G401.6 (cell line): Measurements from ENCODE around the gene MYOZ2.
"Not testable (repeated sequence)": the region's sequence is repeated elsewhere in the genome, so short reads cannot be mapped to it uniquely, and the experiment has no call there.

Experiments used
- FAIRE-seq: peaks from 2 replicates; lab custom pipeline; 2012; peaks lifted over from hg19 to GRCh38; lab: Jason Lieb, UNC

Gene MYOZ2

GRCh38 chr4:119128148-119128547 is 7.5 kb upstream of the MYOZ2 start:
- FAIRE-seq, result no peak

GRCh38 chr4:119130365-119131065 is 5.1 kb upstream of the MYOZ2 start:
- no peak for FAIRE-seq

GRCh38 chr4:119131164-119131563 is 4.5 kb upstream of the MYOZ2 start:
- FAIRE-seq, result no peak

- FAIRE-seq, result no peak
Measured at GRCh38 chr4:119132306-119132705, 3.3 kb upstream of the MYOZ2 start.

GRCh38 chr4:119136546-119136945 is 914 bp downstream of the MYOZ2 start:
- no peak for FAIRE-seq

GRCh38 chr4:119138046-119138445 is 2.4 kb downstream of the MYOZ2 start:
- FAIRE-seq, result no peak

- no peak for FAIRE-seq
Measured at GRCh38 chr4:119139311-119139710, 3.7 kb downstream of the MYOZ2 start.

- no peak for FAIRE-seq
Measured at GRCh38 chr4:119139822-119140252, 4.2 kb downstream of the MYOZ2 start.

- FAIRE-seq, result not testable (repeated sequence)
Measured at GRCh38 chr4:119141283-119141682, 5.7 kb downstream of the MYOZ2 start.

GRCh38 chr4:119142833-119143232 is 7.2 kb downstream of the MYOZ2 start:
- FAIRE-seq, result no peak

GRCh38 chr4:119143341-119143740 is 7.7 kb downstream of the MYOZ2 start:
- FAIRE-seq, result not testable (repeated sequence)

GRCh38 chr4:119149110-119149509 is 13.5 kb downstream of the MYOZ2 start:
- no peak for FAIRE-seq

- no peak for FAIRE-seq
Measured at GRCh38 chr4:119151161-119151560, 15.5 kb downstream of the MYOZ2 start.

- no peak for FAIRE-seq
Measured at GRCh38 chr4:119152741-119153140, 17.1 kb downstream of the MYOZ2 start.

- FAIRE-seq, result no peak
Measured at GRCh38 chr4:119162174-119162573, 26.5 kb downstream of the MYOZ2 start.

GRCh38 chr4:119165767-119166166 is 30.1 kb downstream of the MYOZ2 start:
- FAIRE-seq, result no peak

GRCh38 chr4:119170195-119170594 is 34.6 kb downstream of the MYOZ2 start:
- no peak for FAIRE-seq

- no peak for FAIRE-seq
Measured at GRCh38 chr4:119172223-119172622, 36.6 kb downstream of the MYOZ2 start.

GRCh38 chr4:119173729-119174361 is 38.2 kb downstream of the MYOZ2 start:
- not testable (repeated sequence) for FAIRE-seq

- no peak for FAIRE-seq
Measured at GRCh38 chr4:119179011-119179410, 43.4 kb downstream of the MYOZ2 start.

GRCh38 chr4:119184128-119184527 is 48.5 kb downstream of the MYOZ2 start:
- FAIRE-seq, result no peak

- no peak for FAIRE-seq
Measured at GRCh38 chr4:119189638-119190037, 54.0 kb downstream of the MYOZ2 start.

GRCh38 chr4:119190354-119190753 is 54.7 kb downstream of the MYOZ2 start:
- FAIRE-seq, result no peak

GRCh38 chr4:119191505-119191904 is 55.9 kb downstream of the MYOZ2 start:
- FAIRE-seq, result no peak
